8988T (cell line): Measurements from ENCODE around the gene FBXW7.

Experiments used
- DNase-seq: peaks from one replicate; pipeline ENCODE4 v3.0.0; 2011

The FBXW7 gene

DNA sequence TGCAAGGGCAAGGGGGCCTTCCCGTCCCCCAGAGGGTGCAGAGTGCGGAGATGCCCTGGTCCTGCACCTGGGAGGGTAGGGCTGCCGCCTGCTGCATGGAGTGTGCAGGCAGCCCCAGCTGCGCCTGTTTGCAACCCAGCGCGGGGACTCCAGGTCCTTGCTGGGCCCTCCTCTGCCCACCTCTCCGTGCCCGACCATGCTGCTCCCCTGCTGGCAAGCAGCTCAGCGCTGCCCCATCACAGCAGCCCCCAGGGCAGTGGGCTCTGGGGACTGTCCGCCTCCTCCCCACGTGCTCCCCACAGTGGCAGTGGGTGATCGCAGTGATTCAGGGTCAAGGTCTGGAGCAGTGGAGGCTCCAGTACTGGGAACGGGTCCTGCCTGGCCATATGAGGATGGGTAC, 5.0 kb upstream of the FBXW7 start:
- no peak for DNase-seq

DNA sequence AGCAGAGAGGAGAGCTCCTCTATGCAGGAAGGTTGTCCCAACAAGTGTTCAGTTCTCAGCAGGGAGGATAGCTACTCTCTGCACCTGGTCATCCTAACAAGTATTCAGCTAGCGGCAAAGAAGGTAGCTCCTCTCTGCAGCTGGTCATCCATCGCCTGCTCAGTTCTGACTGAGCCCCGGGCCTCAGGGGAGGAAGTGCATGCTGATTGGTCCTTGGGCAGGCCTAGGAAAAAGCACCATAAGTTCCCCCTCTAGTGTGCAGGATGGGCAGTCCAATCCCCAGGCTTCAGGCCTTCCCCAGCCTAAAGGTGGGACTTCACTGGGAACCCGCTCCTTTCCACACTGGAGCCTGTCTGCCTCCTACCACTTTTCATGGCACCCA, 4.4 kb upstream of the FBXW7 start:
- no peak for DNase-seq

DNA sequence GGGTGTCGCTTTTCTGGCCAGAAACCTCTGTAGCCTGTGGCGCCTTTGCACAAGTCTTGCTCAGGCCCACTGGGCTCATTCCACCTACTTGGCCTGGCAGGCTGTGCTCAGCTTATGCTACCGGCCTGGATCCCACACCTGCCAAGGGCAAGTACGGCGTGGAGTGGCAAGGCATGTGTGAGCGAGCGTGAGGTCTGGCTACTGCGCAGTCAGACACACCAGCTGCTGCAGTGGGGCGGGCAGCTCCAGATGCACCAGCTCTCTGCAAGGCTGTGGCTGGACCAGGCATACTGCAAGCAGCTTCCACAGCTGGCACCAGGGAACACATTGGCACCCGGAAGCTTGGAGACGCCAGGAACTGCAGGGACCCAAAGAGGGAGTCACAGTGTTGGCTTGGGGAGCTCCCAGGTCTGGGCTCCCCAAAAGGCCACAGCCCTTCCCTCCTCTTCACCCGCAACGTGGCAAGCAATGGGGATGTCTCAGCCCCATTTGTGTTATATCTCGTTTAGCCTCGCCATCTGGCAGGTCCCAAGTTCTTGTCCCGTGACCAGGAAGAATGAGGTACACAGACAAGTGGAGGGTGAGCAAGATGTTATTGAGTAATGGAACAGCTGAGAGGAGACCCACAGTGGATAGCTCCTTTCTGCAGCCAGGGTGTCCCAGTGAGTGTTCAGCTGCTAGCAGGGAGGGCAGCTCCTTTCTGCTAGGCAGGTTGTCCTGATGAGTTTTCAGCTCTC, 3.8 kb upstream of the FBXW7 start:
- DNase-seq = no peak

DNA sequence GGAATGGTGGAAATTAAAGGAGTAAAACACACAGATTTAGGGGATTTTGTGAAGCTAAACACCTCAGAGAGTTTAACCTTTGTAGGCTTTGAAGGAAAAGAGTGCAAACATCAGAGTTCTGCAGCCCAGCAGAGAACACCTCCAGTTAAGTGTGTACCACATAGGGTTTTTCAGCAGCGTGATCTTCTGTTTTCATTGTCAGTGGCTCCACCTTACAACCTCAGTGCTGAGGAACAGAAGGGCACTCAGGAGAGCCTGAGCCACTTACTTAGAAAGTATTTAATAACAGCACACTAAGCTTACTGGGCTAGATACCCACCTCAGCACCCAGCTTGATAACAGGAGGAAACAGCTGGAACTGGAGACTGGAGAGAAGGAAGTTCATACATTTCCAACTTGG, 2.0 kb upstream of the FBXW7 start:
- no peak for DNase-seq

DNA sequence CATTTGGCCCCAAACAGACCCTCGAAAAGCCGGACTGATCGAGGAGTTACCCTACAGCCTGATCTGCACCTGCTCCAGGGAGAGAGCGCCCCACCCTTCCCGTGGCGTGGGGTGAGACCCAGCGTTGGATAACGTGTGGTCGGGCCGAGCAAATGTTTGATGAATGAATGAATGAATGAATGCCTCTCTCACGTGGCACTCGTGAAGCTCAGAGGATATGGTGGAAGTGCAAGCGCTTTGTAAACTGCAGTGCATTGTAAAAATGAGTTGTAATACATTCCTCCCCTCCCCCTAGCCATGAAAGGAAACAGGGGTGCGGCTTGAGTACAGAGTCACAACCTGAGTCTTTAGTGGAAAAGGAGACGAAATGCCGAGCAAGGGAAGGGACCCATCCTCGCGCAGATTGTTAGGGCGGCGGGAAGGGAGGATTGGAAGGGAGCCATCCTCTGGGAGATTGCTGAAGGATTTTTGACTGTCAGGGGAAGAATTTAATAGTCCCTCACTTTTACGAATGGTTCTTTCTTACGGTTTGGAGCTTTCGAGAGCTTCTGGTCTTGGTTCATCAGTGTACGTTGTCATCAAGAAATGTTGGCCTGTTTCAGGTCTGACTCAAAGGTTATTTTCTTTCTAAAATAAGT, 772 bp upstream of the FBXW7 start:
- DNase-seq = no peak

DNA sequence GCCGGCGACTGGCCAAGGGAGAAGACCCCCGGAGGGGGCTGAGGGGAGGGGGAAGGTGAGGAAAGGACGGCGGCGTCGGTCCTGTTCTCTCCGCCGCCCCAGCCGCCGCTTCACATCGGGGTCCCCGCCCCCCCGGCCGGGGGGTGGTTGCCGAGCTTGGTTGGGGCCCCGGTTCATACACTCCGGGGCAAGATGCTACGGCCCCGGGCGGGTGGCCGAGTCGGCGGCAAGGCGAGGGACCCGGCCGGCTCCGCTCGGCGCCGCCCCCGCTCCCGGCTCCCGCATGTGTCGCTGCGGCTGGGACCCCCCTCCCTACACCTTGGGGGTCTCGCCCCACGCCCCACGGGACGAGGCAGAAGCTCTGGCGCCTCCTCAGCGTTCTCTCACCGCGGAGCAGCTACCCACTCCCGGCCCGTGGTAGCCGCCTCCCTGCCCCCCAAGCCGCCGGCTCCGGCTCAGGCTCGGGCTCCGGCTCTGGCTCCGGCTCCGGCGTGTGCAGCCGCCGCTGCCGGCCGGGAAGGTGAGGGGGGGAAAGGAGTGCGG, 461 bp downstream of the FBXW7 start:
- no peak for DNase-seq

DNA sequence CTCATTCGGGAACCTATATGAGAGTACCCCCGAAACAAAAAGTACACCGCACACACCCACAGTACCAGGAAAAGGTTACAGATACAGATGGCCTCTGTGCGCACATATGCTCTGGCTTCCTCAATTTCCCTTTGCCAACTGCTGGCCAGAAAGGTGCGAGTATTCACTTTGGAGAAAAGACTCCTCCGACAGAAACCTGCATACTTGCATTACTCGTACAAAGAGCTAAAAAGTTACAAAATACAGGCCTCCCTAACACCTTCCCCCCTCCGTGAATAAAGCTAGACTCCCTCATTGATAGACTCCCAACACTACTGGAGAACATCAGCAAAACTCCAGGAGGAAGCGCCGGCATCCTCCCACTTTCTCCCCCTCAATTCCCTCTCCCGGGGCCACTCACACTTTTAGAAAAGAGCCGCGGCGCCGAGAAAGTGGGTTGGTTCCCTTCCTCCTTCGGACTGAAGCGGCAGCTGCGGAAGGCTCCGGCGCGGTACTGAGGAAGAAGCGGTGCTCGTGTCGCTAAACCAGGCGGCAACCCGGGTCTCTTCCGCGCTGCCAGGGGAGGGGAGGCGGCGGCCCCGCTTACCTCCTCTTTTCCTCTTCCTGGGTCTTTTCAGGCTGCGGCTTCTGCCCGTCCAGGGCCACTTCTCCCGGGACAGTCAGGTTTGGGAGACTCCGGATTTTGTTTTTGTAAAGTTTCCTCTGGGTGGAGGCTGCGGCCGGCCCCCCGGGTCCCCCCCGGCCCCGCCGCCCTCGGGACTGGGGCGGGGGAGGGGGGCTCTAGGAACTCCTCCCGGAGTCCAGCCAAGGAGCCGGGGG, 1.1 kb downstream of the FBXW7 start:
- DNase-seq = no peak

DNA sequence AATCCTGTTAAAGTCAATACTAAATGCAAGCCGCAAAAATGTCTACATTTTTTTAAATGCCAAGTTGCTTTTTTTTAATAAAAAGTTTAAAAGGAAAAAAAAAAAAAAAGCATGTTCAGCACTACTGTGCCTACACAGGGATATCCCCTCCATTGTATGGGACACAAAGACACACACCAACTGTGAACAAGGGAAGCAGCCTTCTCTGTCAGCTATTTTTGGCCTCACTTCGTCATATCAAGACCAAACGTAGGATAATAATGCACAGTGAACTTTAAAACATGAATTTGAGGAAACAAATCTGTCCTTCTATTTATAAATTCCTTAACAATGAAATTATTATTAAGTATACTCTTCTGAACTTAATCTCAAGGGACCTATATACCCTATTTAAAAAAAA, 4.4 kb downstream of the FBXW7 start:
- DNase-seq = no peak

DNA sequence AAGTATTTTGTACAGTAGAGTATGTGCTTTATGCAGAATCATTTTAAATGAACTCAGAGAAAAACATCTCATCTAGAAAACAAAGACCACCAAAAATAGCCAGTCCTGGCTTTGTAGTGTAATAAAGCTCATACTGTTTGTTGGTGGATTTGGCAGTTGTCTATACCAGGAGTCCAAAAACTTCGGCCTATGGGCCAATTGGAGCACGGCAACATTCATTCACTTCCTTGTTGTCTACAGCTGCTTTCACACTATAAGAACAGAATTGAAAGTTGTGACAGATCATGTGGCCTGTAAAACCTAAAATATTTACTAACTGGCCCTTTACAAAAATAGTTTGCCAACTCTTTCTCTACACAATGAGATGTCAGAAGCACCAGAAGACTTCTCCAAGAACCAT, 5.3 kb downstream of the FBXW7 start:
- no peak for DNase-seq

DNA sequence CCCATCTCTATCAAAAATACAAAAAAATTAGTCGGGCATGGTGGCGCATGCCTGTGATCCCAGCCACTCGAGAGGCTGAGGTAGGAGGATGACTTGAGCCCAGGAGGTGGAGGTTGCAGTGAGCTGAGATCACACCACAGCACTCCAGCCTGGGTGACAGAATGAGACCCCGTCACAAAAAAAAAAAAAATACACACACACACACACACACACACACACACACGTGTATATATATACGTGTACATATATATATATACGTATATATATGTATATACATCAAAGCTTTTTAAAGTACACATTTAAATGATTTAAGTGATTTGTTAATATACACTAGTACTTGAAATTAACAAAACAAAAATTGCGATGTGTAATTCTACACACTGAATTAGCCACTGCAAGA, 6.0 kb downstream of the FBXW7 start:
- no peak for DNase-seq

DNA sequence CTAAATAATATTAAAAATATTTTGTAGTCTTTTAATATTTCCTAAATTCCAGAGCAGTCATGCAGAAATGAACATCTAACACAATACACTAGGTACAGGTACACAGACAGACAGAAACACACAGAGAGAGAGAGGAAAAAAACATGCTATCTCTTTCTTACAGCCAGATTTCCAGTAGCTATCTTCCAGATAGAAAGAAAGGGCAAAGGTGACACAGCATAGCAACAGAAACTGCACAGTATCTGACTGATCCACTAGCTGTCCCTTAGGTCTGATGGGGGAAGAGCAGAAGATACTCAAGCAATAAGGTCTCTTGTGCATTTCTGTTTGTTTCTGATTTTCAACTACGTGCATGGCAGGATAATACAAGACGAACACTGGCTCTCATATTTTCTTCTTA, 7.8 kb downstream of the FBXW7 start:
- no peak for DNase-seq

DNA sequence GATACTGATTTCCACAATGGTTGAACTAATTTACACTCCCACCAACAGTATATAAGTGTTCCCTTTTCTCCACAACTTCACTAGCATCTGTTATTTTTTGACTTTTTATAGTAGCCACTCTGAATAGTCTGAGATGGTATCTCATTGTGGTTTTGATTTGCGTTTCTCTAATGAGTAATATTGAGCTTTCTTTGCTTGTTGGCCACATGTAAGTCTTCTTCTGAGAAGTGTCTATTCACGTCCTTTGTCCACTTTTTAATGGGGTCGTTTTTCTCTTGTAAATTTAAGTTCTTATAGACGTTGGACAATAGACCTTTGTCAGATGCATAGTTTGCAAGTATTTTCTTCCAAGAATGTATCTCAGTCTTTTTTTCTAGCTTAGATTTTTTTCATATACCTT, 10.0 kb downstream of the FBXW7 start:
- DNase-seq = no peak

DNA sequence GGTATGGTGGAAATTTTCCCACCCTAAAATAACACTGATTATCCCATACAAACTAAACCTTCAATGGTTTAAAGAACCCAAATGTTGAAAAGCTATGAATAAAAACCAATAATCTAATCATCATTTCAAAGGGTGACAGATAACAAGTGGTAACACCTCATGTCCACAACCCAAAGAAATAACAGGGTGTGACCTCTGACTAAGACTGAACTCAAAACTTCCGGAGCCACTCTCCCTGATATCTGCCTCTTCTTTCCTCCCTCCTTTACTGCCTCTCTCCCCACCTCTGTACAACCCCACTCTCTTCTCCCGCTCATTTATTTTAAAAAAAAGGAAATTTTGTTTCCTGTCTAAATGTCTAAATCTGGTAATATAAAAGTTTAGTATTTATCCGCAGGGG, 11.5 kb downstream of the FBXW7 start:
- DNase-seq = no peak

DNA sequence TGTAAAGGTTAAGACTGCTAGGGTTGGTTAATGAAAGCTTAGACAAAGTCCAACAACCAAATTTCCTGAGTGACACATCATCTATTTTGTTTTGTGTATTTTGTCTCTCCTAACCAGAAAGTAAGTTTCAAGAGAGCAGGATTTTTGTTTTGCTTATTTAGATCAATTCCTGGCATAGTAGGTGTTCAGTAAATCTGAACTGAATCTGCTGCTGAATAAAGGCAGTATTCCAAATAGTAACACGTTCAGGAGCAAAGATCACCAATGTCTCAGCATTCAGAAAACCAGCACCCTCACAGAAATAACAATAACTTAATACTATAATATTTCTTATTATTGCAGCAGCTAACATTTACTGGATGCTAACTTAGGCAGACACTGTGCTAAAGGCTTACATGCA, 12.2 kb downstream of the FBXW7 start:
- no peak for DNase-seq

DNA sequence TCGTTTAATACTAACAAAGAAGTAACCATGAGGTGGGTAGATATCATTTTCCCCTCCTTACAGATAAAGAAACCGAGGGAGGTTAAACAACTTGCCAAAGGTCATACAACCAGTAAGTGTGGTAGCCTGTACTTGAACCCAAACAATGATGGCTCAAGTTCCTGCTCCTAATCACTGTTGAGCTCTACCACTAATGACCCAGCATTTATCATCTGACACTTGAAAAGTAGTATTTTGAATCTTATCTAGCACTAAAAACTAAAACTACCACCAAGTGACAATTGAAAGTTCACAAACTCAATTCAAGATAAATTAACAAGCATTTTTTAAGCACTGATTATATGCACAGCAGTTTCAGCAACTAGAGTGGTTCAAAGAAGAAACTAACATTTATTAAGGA, 13.1 kb downstream of the FBXW7 start:
- no peak for DNase-seq

DNA sequence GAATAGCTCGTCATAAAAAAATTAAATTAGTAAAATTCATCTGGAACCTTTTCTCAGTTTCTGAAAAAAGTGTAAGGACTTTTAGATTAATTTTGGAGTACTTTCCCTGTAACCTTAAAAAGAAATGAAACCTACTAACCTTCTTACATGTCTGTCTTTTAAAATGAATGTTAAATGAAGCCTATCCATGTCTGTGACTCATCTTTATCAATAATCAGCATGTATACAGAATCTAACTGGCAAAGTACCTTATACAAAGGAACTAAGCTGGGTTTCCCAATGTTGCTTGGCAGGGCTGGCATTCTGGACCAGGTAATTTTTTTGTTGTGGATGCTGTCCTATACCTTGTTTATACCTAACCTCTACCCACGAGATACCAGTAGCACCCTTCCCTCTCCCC, 13.6 kb downstream of the FBXW7 start:
- DNase-seq = no peak

DNA sequence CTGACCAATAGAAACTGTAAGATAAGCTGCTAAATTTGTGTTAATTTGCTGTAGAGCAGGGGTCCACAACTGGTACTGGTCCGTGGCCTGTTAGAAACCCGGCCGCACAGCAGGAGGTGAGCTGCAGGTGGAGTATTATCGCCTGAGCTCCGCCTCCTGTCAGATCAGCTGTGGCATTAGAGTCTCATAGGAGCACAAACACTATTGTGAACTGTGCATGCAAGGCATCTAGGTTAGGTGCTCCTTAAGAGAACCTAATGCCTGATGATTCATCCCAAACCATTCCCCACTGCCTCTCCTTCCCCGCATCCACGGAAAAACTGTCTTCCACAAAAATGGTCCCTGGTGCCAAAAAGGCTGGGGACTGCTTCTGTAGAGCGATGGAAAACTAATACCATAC, 19.7 kb downstream of the FBXW7 start:
- DNase-seq = no peak

DNA sequence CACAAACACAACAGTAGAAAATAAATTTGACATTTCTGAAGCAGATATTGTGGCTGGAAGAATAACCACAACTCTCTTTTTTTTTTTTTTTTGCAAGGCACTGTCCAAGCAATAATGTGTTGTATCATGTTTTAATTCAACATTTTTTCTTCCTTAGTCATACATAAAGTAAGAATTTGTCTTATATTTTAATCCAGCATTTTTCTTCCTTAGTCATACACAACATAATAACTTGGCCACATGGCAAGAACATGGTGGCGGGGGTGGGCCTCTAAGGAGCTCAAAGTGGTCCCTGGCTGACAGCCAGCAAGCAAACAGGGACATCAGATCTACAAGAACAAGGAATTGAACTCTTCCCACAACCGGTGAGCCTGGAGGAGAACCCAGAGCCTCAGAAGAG, 20.2 kb downstream of the FBXW7 start:
- DNase-seq = no peak

DNA sequence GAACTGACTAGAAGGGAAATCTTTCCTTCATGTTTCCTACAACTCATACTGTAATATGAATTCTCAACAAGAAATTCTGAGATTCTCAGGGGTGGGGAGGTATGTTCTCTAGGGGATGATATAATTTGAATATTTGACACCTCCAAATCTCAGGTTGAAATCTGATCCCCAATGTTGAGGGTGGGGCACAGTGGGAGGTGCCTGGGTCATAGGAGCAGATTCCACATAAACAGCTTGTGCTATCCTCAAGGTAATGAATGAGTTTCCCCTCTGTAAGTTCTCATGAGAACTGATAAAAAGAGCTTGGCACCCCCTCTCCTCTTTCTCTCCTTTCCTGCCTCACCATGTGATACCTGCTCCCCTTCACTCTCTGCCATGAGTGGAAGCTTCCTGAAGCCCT, 21.5 kb downstream of the FBXW7 start:
- DNase-seq = no peak

DNA sequence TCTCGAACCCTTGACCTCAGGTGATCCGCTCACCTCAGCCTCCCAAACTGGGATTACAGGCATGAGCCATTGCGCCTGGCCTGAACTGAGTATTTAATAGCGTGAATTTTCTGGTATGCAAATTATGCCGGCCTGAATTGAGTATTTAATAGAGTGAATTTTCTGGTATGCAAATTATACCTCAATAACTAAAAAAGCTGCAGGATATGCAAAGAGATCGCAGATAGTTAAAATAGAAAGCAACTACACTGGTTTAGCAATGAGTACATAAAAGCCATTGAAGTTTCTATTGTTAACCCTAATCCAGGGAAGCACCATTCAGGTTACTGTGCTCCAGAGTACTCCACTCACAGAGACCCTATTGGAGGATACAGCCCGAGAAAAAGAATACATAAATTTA, 22.8 kb downstream of the FBXW7 start:
- DNase-seq = no peak

DNA sequence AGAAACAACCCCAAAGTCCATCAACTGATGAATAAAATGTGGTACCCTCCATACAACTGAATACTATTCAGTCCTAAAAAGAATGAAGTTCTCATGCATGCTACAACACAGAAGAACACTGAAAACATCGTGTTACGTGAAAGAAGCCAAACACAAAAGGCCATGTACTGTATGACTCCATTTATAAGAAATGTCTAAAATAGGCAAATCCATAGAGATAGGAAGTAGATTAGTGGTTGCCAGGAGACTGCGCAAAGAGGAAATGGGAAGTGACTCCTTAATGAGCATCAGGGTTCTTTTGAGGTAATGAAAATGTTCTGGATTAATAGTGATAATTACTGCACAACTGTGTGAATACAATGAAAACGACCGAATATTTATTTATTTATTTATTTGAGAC, 23.4 kb downstream of the FBXW7 start:
- DNase-seq = no peak

DNA sequence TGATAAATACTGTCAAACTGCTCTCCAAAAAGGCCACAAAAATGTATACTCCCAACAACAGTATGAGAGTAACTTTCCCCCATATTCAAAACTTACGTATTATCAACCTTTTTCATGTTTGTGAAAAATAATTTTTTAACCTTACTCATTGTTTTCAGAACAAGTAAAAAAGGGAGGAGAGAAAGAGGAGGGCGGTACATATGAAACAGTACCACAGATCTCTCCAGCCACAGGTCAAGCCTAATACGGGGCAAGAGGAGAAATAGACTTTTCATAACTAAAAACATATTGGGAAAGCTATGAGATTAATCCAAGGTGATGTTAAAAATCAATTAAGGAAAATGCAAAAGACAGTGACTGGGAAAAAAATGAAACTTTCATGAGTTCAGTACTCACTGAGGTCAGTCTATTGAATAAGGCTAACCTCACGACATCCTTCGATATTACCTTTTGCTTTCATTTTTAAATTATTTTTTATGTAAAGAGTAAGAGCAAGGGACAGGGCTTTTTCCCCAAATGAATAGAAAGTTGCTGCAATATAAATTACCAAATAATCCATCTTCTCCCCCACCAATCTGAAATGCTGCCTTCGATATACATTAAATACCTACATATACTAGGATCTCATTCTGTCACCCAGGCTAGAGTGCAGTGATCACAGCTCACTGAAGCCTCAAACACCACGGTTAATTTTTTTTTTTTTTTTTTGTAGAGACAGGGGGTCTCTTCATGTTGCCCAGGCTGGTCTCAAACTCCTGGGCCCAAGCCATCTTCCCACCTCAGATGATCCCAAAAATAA, 25.3 kb downstream of the FBXW7 start:
- DNase-seq = no peak

DNA sequence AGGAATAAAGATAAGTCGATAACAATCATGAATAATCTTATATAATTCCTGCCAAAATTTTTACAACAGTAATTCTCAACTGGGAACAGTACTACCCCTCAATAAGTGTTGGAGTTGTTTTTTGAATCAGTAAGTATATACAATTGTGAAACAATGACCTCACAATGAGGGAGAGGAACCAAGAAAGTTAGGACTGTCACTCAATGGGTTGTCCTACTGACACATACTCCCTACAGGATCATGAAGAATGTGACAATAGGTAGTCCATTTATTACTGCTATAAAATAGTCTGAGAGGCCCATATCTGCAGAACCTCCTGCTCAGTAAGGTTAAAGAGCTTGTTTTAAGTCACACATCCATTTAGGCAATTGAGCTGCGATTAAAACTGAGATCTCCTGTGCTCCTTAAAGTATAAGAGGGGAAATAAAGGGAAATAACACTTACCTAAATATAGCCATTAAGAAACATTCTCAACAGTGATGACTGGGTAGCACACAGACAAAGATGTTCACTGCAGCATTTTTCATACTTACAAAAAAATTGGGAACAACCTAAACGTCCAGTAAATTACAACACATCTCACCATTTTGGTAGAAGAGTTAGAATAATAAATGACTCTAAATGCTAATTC, 26.2 kb downstream of the FBXW7 start:
- DNase-seq = no peak
